GM12864 (cell line): Measurements from ENCODE around the gene CFD.

ENCODE experiments used
- DNase-seq: peaks from one replicate; pipeline ENCODE4 v3.0.0-alpha.2; 2011; ENCODE audit warnings: low read depth
- H3K4me3 ChIP-seq: 2 replicates; pipeline ENCODE4 v1.5.1; 2011; ENCODE audit warnings: mild to moderate bottlenecking, low read depth, low read length, control low read depth
- CTCF ChIP-seq: IDR thresholded peaks from 2 replicates; pipeline ENCODE4 v1.5.1; 2011; ENCODE audit warnings: low read depth, mild to moderate bottlenecking, moderate library complexity, low read length, control low read depth, inconsistent platforms; ENCODE audit errors: missing control alignments

CFD gene

GRCh38 chr19:858868-859843 lies at the start of gene CFD:
Gene CFD, plus strand, starts transcription at chr19:859664. Its CDS starts 26 bp downstream, at chr19:859690.
- no peak for DNase-seq
- no peak within 1 kb of the TSS for H3K4me3 ChIP-seq
- no peak for TF ChIP-seq CTCF

GRCh38 chr19:810077-810855 lies 49.2 kb upstream of the CFD start:
- no peak for DNase-seq
- H3K4me3 ChIP-seq: no peak overlapping the region
- no peak for TF ChIP-seq CTCF

- no peak overlapping the region for H3K4me3 ChIP-seq
- no peak for DNase-seq
- TF ChIP-seq CTCF: no peak
These were observed 48.5 kb upstream of the CFD start for GRCh38 chr19:810883-811489.

- no peak for DNase-seq
- H3K4me3 ChIP-seq: no peak overlapping the region
- TF ChIP-seq CTCF: no peak
These were observed 47.9 kb upstream of the CFD start for GRCh38 chr19:811506-812048.

GRCh38 chr19:812049-812746 lies 47.3 kb upstream of the CFD start:
- H3K4me3 ChIP-seq: no peak overlapping the region
- TF ChIP-seq CTCF: no peak
- no peak for DNase-seq

- H3K4me3 ChIP-seq: no peak overlapping the region
- no peak for TF ChIP-seq CTCF
- no peak for DNase-seq
These were observed 46.7 kb upstream of the CFD start for GRCh38 chr19:812747-813218.
